Measurements from ENCODE around the gene TMEM170A. TPM values are rescaled to one million over a fixed set of nuclear protein-coding genes. Genes with fewer than 3 reads are reported as not detected.
"Not testable (repeated sequence)": the region's sequence is repeated elsewhere in the genome, so short reads cannot be mapped to it uniquely, and the experiment has no call there.

The TMEM170A gene
- total RNA-seq, 1 donor from 2014 or later, result 25.7 TPM

DNA sequence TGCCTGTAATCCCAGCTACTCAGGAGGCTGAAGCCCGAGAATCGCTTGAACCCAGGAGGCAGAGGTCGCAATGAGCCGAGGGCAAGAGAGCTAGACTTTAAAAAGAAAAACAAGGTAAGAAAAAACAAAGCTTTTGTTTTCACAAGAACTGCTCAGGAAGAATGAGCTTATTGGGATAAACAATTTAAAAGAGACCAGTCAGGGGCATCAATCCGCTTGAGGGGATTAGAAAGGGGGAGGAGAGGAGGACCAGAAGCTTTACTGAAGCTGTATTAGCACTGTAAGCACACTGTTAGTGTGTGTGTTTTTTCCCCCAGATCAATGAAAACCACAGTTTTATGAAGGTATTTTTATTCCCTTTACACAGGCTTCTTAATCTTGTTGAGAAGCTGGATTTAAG is 8.8 kb downstream of the TMEM170A start:
- DNase-seq (ENCODE audit: low spot score), result no peak

DNA sequence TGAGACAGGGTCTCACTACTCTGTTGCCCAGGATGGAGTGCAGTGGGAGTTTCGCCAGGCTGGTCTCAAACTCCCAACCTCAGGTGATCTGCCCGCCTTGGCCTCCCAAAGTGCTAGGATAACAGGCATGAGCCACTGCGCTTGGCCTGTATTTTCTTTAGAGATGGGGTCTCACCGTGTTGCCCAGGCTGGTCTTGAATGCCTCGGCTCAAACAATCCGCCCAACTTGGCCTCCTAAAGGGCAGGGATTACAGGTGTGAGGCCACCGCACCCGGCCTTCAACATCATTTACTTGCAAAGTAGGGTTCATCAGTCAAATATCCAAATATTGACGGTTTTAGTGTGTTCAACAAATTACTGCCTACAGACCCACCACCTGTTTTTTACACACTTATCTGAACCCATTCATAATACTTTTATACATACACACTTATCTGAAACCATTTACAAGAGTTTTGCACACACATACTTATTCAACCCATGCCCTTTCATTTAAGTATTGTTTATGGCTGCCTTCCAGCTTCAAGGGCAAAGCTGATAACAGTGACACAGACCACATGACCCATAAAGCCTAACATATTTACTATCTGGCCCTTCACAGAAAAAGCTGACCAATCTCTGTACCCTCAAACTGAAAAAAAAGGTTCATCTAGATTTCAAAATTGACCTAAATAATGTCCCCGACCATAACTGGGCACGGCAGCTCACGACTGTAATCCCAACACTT is 11.9 kb downstream of the TMEM170A start:
- no peak for DNase-seq (ENCODE audit: low spot score)

DNA sequence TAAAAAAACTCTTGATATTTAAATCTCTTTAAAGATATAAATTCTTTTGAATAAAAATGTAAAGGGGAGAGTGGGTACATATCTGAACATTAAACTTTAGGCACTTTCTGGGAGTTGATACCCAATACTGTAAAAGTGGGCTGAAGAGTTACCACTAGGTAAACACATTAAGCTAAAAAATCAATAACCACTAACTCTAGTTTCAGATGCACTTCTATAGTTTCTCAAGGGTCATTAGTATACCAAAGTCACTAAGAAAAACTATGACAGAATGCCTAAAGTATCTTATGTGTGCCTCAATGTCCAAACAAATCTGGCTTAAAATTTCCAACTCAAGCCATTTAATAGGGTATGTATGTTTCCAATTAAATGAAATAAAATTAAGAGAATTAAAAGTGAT is 18.1 kb downstream of the TMEM170A start:
- no peak for DNase-seq (ENCODE audit: low spot score)

DNA sequence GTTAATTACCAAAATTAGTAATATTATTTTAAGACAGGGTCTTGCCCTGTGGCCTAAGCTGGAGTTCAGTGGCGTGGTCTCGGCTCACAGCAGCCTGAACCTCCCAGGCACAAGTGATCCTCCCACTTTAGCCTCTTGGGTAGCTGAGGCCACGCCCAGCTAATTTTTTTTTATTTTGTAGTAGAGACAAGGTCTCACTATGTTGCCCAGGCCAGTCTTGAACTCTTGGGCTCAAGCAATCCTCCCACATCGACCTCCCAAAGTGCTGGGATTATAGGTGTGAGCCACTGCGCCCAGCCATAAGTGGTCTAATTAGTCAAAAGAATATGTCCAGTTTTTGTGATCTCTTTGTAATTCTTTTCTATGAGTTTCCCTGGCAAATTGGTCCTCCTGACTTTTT is 19.2 kb downstream of the TMEM170A start:
- no peak for DNase-seq (ENCODE audit: low spot score)

DNA sequence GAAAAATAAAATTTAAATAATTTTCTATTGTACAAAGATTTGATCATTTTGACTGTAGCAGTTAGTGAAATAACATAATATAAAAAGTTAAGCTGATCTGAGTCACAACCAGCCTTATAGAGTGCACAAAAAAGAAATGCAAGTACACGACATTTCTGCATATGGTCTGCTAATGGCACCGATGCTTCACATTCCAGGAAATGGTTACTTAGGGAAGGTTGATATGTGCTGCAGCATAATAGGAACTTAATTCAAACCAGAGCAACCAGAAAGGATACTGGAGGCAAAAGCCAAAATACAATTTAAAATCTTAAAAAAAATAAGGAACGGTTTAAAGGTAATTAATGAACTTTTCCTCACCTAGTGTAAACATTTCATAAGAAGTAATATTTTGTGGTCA is 21.2 kb downstream of the TMEM170A start:
- no peak for DNase-seq (ENCODE audit: low spot score)

DNA sequence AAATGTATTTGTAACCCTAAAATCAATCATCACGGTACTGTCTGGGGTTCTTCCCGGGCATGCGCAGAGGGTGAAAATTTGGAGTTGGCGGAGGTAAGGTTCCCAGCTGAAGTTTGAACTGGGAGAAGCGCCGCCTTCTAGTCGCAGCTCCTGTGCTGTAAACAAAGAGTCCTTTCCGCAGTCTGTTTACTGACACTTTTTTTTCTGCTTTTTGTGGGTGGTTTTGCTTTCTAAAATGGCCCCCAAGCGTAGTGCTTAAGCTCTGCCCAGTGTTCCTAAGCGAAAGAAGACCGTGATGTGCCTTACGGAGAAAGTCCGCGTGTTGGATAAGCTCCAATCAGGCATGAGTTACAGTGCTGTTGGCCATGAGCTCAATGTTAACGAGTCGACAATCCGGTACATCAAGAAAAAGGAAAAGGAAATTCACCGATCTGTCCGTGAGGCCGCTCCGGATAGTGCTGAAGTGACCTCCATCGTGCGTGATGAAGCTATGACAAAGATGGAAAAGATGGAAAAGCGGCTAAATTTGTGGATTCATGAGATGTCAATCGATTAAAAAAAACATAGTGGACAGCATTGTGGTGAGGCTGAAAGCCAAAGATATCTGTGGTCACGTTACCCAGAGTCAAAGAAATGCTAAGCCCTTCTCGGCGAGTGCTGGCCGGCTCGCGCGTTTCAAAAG is 30.6 kb downstream of the TMEM170A start:
- DNase-seq (ENCODE audit: low spot score), result peak; percentile 80

DNA sequence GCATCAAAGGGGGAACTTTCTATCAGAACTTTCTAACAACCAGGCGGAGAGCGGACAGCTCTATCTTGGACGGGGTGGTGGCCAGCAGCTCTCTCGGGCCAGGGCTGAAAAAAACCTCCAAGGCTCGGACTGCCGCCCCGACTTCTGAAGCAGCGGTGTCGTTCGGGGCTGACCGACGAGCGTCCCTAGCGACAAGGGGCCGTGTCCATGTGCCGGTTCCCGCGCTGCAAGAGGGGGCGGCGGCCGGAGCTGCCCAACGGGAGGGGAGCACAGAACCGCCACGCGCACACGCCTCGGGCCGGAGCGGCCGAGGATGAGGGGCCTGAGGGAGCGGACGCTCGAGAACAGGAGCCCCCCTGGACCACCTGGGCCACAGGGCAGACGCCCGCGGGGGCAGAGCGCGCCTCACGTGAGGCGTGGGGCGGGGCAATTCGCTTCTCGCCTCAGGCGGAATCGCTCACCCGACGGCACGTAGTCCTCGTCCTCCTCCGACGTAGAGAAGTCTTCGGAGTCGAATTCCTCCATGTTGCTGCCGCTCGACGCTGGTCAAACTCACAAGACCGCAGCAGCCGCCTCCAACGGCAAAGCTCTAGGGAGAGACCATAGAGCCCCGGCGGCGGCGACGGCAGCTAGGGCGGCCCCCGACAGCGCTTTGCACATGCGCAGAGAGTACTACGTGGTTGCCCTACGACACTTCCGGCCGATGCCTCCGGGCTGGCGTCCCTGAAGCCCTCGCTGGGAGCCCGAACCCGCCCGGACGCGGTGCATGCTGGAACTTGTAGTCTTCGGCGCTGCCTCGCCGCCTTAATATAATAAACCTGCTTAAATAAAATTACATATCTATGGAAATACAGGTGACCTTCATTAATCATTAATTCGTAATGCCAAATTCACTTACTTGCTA is 31.4 kb downstream of the TMEM170A start, which contains the start of gene CFDP1:
CFDP1 (minus strand) TSS at position 676 of the 904 bp plus-strand sequence; CDS start at position 525, 151 bp downstream.
- DNase-seq (ENCODE audit: low spot score), result peak; percentile 97

DNA sequence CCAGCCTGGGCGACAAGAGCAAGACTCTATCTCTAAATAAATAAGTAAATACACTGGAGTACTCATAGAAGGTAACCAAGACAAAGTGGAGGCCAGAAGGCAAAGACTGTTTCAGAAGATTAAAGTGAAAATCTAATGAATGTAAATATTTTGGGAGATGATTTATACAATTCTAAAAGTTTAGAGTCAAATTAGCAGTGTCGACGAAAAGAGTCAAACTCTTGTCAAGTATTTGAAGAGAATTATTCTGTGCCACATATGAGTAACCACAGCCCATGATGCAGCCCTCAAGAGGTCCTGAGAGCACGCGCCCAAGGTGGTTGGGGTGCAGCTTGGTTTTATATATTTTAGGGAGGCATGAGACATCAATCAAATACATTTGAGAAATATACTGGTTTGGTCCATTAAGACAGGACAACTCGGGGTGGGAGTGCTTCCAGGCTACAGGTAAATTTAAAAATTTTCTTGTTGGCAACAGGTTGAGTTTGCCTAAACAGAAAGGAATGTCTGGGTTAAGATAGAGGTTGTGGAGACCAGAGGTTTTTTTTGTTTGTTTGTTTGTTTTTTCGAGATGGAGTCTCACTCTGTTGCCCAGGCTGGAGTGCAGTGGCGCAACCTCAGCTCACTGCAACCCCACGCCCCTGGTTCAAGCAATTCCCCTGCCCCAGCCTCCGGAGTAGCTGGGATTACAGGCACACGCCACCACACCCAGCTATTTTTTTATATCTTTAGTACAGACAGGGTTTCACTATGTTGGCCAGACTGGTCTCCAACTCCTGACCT is 34.7 kb downstream of the TMEM170A start:
- no peak for DNase-seq (ENCODE audit: low spot score)

DNA sequence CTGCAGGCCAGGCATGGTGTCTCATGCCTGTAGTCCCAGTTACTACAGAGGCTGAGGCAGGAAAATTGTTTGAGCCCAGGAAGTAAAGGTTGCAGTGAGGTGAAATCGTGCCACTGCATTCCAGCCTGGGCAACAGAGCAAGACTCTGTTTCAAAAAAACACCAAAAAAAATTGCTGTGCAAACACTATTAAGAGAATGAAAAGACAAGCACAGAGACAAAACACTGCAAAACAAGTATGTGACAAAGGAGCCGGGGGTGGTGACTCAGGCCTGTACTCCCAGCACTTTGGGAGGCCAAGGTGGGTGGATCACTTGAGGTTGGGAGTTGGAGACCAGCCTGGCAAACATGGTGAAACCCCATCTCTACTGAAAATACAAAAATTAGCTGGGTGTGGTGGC is 38.0 kb downstream of the TMEM170A start:
- DNase-seq (ENCODE audit: low spot score), result not testable (repeated sequence)

DNA sequence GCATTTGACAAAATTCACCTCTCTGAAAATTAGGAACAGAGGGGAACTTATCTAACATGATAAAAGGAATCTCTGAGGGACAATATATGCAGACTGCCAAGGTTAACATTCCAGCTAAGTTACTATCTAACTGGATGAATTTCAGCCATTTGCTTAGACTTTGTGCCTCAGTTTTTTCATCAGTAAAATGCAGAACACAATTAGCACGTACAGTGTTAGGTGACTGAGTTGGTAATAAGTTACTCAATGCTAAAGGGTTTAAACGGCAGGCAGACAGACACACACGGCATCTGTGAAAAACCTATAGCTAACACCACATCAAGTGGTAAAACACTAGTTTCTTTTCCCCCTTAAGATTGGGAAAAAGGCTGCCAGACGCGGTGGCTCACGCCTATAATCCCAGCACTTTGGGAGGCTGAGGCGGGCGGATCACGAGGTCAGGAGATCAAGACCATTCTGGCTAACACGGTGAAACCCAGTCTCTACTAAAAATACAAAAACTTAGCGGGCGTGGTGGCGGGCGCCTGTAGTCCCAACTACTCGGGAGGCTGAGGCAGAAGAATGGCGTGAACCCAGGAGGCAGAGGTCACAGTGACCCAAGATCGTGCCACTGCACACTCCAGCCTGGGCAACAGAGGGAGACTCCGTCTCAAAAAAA is 40.3 kb downstream of the TMEM170A start:
- DNase-seq (ENCODE audit: low spot score), result not testable (repeated sequence)

DNA sequence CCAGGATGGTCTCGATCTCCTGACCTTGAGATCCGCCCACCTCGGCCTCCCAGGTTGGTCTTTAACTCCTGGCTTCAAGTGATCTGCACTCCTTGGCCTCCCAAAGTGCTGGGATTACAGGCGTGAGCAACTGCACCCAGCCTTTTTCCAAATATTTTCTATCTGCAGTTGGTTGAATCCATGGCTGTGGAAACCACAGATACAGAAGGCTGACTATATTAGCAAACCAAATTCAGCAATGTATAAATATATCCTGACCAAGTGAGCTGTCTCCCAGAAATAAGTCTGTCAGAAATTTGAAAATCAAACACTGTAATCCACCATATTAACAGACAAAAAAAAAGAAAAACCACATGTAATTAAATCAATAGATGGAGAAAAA is 40.8 kb downstream of the TMEM170A start:
- no peak for DNase-seq (ENCODE audit: low spot score)

DNA sequence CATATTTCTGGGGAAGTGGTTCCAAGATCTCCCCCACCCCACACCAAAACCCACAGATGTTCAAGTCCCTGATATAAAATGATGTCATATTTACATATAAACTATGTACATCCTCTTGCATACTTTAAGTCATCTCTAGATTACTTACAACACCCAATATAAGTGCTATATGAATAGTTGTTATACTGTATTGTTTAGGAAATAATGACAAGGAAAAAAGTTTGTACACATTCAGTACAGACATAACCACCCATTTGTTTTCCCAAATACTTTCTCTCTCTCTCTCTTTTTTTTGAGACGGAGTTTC is 42.7 kb downstream of the TMEM170A start:
- DNase-seq (ENCODE audit: low spot score), result no peak

DNA sequence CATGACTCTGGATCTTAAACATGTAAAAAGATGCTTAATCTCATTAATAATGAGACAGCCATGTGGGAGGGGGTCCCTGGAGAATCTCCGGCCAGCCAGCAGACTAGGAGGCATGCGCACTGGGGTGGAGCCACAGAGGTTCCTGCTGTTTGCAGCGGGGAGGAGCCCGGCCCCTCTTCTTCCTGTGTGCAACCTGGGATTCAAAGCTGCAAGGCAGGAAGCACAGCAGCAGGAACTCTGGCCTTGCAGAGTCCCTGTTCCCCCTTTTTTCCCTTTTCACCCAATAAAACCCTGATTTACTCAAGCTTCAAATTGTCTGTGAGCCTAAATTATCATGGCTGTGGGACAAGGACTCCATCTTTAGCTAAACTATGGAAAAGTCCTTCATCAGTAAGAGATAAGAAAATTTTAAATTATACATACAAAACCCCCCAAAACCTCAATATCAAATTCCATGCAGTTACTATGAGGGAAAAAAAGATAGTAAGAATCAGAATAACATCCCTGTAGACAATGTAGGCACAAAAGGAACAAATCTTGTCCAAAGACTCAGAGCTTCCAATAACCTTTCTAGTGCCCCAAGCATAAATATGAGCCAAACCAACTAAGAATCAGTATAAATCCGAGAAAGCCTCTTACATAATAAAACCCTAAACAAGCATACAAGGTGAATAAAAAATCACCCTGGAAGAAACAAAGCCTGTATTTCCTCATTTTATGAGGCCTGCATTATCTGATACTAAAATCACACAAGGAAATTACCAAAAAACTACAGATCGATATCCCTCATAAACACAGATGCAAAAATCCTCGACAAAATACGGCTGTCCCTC is 43.3 kb downstream of the TMEM170A start:
- peak; percentile 73 for DNase-seq (ENCODE audit: low spot score)

DNA sequence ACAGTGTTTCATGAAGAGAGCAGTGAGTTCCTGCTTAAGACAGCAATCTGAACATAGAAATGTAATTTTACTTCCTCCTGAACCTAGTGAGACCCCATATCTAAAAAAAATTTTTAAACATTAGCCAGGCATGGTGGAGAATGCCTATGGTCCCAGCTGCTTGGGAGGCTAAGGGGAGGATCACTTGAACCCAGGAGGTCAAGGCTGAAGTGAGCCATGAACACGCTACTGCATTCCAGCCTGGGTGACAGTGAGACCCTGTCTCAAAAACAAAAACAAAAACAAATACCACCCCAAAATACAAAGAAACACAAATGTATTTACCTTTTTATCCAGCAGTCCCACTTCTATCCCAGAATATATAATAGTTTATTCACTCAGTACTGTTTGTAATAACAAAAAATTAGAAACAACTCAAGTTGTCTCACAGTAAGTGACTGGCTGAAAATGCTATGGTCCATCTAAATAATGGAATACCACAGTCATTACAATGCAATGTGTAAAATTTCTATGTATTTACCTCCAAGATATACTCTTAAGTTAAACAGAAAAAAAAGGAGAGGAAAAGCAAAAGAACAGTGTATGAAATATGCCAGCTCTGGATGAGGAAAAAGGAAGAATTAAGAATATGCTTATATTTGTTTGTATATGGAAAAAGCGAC is 47.5 kb downstream of the TMEM170A start:
- no peak for DNase-seq (ENCODE audit: low spot score)

DNA sequence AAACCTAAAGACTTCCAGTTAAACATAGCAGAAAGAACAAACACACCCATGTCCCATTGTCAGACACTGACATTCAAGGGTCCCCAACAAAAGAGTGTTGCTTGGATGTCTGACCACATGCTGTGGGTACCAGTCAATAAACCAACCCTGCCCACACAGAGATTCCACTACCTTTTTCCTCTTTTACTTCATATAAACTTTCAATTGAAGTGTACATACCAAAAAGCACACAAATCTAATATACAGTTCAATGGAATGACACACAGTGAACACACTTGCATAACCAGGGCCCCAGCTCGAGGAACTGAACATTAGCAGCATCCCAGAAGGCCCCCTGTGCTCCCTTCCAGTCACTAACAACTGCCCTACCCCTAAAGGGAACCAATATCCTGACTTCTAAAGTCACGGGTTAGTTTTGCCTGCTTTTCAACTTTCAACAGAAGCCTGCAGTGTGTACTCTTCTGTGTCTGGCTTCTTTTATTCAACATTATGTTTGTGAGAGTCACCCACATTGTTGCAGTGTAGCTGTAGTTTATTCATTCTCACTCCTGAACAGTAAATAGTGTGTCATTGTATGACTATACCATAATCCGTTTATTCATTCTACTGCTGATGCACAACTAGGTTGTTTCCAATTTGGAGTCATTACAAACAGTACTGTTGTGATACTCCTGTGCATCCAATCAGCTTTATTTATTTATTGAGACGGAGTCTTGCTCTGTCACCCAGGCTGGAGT is 49.2 kb downstream of the TMEM170A start:
- DNase-seq (ENCODE audit: low spot score), result no peak

DNA sequence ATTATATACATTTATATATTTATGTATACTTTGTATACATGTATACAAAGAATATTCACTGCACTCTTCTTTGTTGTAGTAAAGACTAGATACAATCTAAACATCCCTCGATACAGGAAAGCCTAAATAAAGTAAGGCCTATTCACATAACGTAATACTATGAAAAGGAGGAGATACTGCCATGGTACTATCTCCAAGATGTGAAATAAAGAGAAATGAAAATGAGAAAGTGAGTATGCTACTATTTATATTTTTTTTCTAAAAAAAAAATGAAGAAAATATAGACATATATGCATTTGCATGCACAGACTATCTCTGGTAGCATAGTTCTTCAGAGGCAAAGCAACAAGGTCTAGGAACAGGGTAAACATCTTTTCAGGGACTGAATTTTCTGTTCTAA is 50.5 kb downstream of the TMEM170A start:
- DNase-seq (ENCODE audit: low spot score), result no peak

DNA sequence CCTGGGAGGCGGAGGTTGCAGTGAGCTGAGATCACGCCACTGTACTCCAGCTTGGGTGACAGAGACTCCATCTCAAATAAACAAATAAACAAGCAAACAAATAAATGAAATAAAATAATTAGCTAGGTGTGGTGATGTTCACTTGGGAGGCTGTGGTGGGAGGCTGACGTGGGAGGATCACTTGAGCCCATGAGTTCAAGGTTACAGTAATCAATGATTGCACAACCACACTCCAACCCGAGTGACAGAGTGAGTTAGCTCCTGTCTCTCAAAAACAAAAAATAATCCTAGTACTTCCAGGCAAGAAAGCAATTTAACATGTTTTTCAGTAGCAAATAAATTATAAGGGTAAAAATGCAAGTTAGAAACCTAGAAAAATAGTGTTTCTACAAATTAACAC is 57.5 kb downstream of the TMEM170A start:
- DNase-seq (ENCODE audit: low spot score), result no peak

DNA sequence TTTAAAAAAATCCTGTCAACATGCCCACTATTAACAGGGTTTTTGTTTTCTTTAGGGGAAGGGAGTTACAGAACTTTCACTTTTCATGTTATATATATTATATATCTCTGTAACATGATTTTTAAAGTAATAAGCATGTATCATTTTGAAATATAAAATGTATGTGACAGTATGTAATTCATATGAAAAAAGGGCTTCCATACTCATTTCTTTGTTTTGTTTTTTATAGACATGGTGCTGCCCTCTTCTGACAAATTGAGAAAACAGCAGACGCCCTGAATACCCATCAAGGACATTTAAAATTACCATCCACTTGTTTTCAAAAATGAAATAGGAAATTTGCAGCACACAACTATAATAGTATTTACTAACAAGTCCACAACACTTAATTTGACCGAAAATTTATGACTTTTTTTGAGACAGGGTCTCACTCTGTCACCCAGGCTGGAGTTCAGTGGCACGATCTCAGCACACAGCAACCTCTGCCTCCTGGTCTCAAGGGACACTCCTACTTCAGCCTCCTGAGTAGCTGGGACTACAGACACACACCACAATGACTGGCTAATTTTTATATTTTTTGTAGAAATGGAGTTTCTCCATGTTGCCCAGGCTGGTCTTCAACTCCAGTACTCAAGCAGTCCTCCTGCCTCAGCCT is 61.5 kb downstream of the TMEM170A start:
- DNase-seq (ENCODE audit: low spot score), result no peak
